ENCODE results near the gene CACNA2D4. TPM values are rescaled to one million over a fixed set of nuclear protein-coding genes. Genes with fewer than 3 reads are reported as not detected.

The CACNA2D4 gene
- total and polyA plus RNA-seq, 2 of the 13 experiments (the other 11 are each of a cell fraction or from before 2014, with no cell fraction given), result 14.2 to 136 TPM

- TF ChIP-seq KDM1A (CRISPR knock-in tag; IDR thresholded peaks at IDR 0.05) (peak; percentile 32; the same call in 1 of the 2 replicates), ARID5B (CRISPR knock-in tag; IDR thresholded peaks at IDR 0.05) (no peak), SUZ12 (IDR thresholded peaks at IDR 0.05; ENCODE audit: low read depth, low read length) (no peak), HINFP (CRISPR knock-in tag; IDR thresholded peaks at IDR 0.05; ENCODE audit: low read depth) (no peak), ZGPAT (CRISPR knock-in tag; IDR thresholded peaks at IDR 0.05) (0 out of 2 replicates have a peak, but pooled peaks have one; percentile 45), ZNF83 (CRISPR knock-in tag; IDR thresholded peaks at IDR 0.05; ENCODE audit: borderline replicate concordance) (no peak), KDM2A (CRISPR knock-in tag; IDR thresholded peaks at IDR 0.05; ENCODE audit: borderline replicate concordance, low read depth) (0 out of 2 replicates have a peak, but pooled peaks have one; percentile 36), POLR2G (IDR thresholded peaks at IDR 0.05; ENCODE audit: low read depth, low read length) (peak; percentile 41; the same call in 1 of the 2 replicates), TEAD3 (CRISPR knock-in tag; optimal IDR thresholded peaks at IDR 0.05; ENCODE audit: borderline replicate concordance) (peak; percentile 81), NFE2L1 (CRISPR knock-in tag; IDR thresholded peaks at IDR 0.05; ENCODE audit: borderline replicate concordance) (no peak), SRF (IDR thresholded peaks at IDR 0.05; ENCODE audit: low read depth, low read length) (peak; percentile 60; the same call in 1 of the 2 replicates), TBX2 (CRISPR knock-in tag; IDR thresholded peaks at IDR 0.05; ENCODE audit: borderline replicate concordance) (no peak), FOSL2 (CRISPR knock-in tag; IDR thresholded peaks at IDR 0.05) (0 out of 2 replicates have a peak, but pooled peaks have one; percentile 5), POGZ (CRISPR knock-in tag; IDR thresholded peaks at IDR 0.05) (0 out of 2 replicates have a peak, but pooled peaks have one; percentile 12), MYPOP (CRISPR knock-in tag; IDR thresholded peaks at IDR 0.05) (no peak), ELF3 (CRISPR knock-in tag; IDR thresholded peaks at IDR 0.05) (peak; percentile 54; the same call in 1 of the 2 replicates), ZNF382 (CRISPR knock-in tag; IDR thresholded peaks at IDR 0.05; ENCODE audit: borderline replicate concordance) (no peak), ZKSCAN5 (CRISPR knock-in tag; IDR thresholded peaks at IDR 0.05) (no peak), ZBTB14 (CRISPR knock-in tag; IDR thresholded peaks at IDR 0.05) (no peak), ZFP36L1 (CRISPR knock-in tag; IDR thresholded peaks at IDR 0.05) (0 out of 2 replicates have a peak, but pooled peaks have one; percentile 65), ZBTB7B (CRISPR knock-in tag; IDR thresholded peaks at IDR 0.05) (no peak; the same call in 1 of the 2 replicates), FOXA3 (CRISPR knock-in tag; IDR thresholded peaks at IDR 0.05) (0 out of 2 replicates have a peak, but pooled peaks have one; percentile 3)
Measured at GRCh38 chr12:1811948-1812291, 106.5 kb downstream of the CACNA2D4 start (continued).
